Stimulated activated CD4-positive, alpha-beta T cell treated with anti-CD3 and anti-CD28 coated beads, Interleukin-1b, Interleukin-23, amount 100 ng/mL, for 24 hours (primary cell): ENCODE results near the gene C9orf50.

Experiments used
- DNase-seq, 4 experiments: peaks; one replicate each; pipeline ENCODE4 v3.0.0-alpha.2; 2020; ENCODE audit warnings: low read depth in 4 of 4, low spot score in 1 of 4

C9orf50 gene

GRCh38 chr9:129632460-129632859 is 11.6 kb upstream of the C9orf50 start:
- DNase-seq: no peak

- DNase-seq: no peak
Measured at GRCh38 chr9:129631674-129632129, 10.8 kb upstream of the C9orf50 start.

GRCh38 chr9:129630967-129631673 is 10.2 kb upstream of the C9orf50 start:
- DNase-seq: no peak

- no peak for DNase-seq
Measured at GRCh38 chr9:129629251-129629820, 8.4 kb upstream of the C9orf50 start.

- DNase-seq: no peak
Measured at GRCh38 chr9:129628709-129629108, 7.8 kb upstream of the C9orf50 start.

- DNase-seq: no peak
Measured at GRCh38 chr9:129627556-129628440, 6.9 kb upstream of the C9orf50 start.

- no peak for DNase-seq
Measured at GRCh38 chr9:129626625-129627284, 5.9 kb upstream of the C9orf50 start.

- DNase-seq: peak; percentile 79 to 91 (median 84)
Measured at GRCh38 chr9:129626079-129626624, 5.3 kb upstream of the C9orf50 start, which contains the start of gene NTMT1. NTMT1 (plus strand) TSS chr9:129626163; CDS start chr9:129632704, 6,541 bp downstream.

GRCh38 chr9:129624947-129625346 is 4.0 kb upstream of the C9orf50 start:
- no peak for DNase-seq

GRCh38 chr9:129624168-129624759 is 3.4 kb upstream of the C9orf50 start:
- DNase-seq: peak; percentile 49 to 69 (median 60)

- no peak for DNase-seq
Measured at GRCh38 chr9:129623331-129623730, 2.4 kb upstream of the C9orf50 start.

- DNase-seq: no peak
Measured at GRCh38 chr9:129619787-129620668, 873 bp downstream of the C9orf50 start.

GRCh38 chr9:129617167-129617566 is 3.7 kb downstream of the C9orf50 start:
- DNase-seq: no peak

- DNase-seq: no peak
Measured at GRCh38 chr9:129615407-129616285, 5.3 kb downstream of the C9orf50 start.

GRCh38 chr9:129614932-129615331 is 6.0 kb downstream of the C9orf50 start:
- DNase-seq: no peak

GRCh38 chr9:129613520-129614175 is 7.3 kb downstream of the C9orf50 start:
- DNase-seq: no peak

GRCh38 chr9:129612815-129613519 is 7.9 kb downstream of the C9orf50 start:
- DNase-seq: no peak
